ENCODE measurements around the gene SDR42E1.

DNA sequence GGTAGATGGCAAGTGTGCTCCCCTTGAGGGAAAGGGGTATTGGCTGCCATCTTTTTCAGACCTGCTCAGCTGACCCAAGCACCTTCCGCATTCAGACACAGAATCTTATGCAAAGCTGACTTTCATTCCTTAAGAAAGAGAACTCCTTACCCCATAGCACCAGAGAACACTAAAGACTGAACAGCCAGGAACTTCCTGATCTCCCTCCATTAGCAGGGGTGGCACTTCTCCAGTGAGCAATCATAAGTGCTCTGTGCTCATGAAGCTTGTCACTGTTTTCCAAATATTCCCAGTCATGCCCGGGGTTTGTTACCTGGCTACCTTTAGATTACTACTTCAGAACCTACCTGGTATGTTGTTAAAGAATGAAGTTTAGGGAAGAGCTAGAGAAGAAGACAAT, 35.7 kb upstream of the SDR42E1 start:
- TF ChIP-seq FOSL2 (IDR thresholded peaks at IDR 0.05) (no peak), FOSL2 (CRISPR knock-in tag; IDR thresholded peaks at IDR 0.05) (no peak), KDM5A (IDR thresholded peaks at IDR 0.05) (no peak), POLR2A (IDR thresholded peaks at IDR 0.05; ENCODE audit: low read length) (no peak), EP300 (IDR thresholded peaks at IDR 0.05) (no peak)
- TF ChIP-seq, protein P1, sequence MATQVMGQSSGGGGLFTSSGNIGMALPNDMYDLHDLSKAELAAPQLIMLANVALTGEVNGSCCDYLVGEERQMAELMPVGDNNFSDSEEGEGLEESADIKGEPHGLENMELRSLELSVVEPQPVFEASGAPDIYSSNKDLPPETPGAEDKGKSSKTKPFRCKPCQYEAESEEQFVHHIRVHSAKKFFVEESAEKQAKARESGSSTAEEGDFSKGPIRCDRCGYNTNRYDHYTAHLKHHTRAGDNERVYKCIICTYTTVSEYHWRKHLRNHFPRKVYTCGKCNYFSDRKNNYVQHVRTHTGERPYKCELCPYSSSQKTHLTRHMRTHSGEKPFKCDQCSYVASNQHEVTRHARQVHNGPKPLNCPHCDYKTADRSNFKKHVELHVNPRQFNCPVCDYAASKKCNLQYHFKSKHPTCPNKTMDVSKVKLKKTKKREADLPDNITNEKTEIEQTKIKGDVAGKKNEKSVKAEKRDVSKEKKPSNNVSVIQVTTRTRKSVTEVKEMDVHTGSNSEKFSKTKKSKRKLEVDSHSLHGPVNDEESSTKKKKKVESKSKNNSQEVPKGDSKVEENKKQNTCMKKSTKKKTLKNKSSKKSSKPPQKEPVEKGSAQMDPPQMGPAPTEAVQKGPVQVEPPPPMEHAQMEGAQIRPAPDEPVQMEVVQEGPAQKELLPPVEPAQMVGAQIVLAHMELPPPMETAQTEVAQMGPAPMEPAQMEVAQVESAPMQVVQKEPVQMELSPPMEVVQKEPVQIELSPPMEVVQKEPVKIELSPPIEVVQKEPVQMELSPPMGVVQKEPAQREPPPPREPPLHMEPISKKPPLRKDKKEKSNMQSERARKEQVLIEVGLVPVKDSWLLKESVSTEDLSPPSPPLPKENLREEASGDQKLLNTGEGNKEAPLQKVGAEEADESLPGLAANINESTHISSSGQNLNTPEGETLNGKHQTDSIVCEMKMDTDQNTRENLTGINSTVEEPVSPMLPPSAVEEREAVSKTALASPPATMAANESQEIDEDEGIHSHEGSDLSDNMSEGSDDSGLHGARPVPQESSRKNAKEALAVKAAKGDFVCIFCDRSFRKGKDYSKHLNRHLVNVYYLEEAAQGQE (IDR thresholded peaks at IDR 0.05): no peak
- TF ChIP-seq, protein P2, sequence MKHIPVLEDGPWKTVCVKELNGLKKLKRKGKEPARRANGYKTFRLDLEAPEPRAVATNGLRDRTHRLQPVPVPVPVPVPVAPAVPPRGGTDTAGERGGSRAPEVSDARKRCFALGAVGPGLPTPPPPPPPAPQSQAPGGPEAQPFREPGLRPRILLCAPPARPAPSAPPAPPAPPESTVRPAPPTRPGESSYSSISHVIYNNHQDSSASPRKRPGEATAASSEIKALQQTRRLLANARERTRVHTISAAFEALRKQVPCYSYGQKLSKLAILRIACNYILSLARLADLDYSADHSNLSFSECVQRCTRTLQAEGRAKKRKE (CRISPR knock-in tag; IDR thresholded peaks at IDR 0.05; ENCODE audit: low read depth): no peak
